Activated CD4-positive, alpha-beta memory T cell treated with anti-CD3 and anti-CD28 coated beads, Interleukin-2, amount 10 ng/mL, durations not matched to agents 7 days and 5 days (primary cell): ENCODE measurements around the gene KCMF1. TPM values are rescaled to one million over a fixed set of nuclear protein-coding genes. Genes with fewer than 3 reads are reported as not detected.

Experiments
- total RNA-seq, 2 experiments: library from RNA; stranded (reverse); gene quantifications; one replicate each; pipeline ENCODE4 v1.2.3, GENCODE V29; 2021

KCMF1 gene
- total RNA-seq, 2 experiments from 2014 or later, result 87.0 to 92.9 TPM

Other genes starting within 250 kb of the KCMF1 start
- 10 to 100 TPM; 35.9 to 38.3 TPM for gene TRABD2A, start 90.1 kb upstream of the KCMF1 start, total RNA-seq
- 1,000 to 10,000 TPM; 5,686 to 5,768 TPM for gene TMSB10, start 65.5 kb upstream of the KCMF1 start, total RNA-seq
- under 1 TPM in 1 of 2 experiments, not detected in 1; 0.08 TPM for gene TCF7L1, start 162.2 kb downstream of the KCMF1 start, total RNA-seq